AG04450 (cell line): ENCODE results near the gene PQBP1. TPM values are rescaled to one million over a fixed set of nuclear protein-coding genes. Genes with fewer than 3 reads are reported as not detected.

Experiments used
- CTCF ChIA-PET: fragments of 300-600, 350-600 bp; formaldehyde crosslinking; extraction: SDS; loops from one replicate; lab custom pipeline; 2022; ENCODE audit warnings: antibody characterized with exemption, inconsistent platforms; lab: Charles Lee
- POLR2A ChIA-PET: fragments of 350-600 bp; formaldehyde crosslinking; extraction: SDS; loops from one replicate; lab custom pipeline; 2021; ENCODE audit warnings: antibody characterized with exemption, inconsistent platforms; lab: Yijun Ruan, JAX
- DNase-seq: peaks from one replicate; pipeline ENCODE4 v3.0.0-alpha.2; 2011; ENCODE audit warnings: low read depth, low spot score
- H3K27ac ChIP-seq: one replicate; pipeline ENCODE4 v1.5.1; 2012; ENCODE audit warnings: low read depth, low read length, control low read depth
- H3K27me3 ChIP-seq: one replicate; pipeline ENCODE4 v1.6.0; 2012; ENCODE audit warnings: low read length; ENCODE audit not compliant: control insufficient read depth, insufficient read depth
- H3K4me3 ChIP-seq: 2 replicates; pipeline ENCODE4 v1.5.1; 2011; ENCODE audit warnings: mild to moderate bottlenecking, low read depth, low read length, control low read depth
- H3K9me3 ChIP-seq: 2 replicates; pipeline ENCODE4 v1.5.1; 2012; ENCODE audit warnings: low read length; ENCODE audit not compliant: control insufficient read depth, insufficient read depth
- CTCF ChIP-seq: IDR thresholded peaks from 2 replicates; pipeline ENCODE4 v1.5.1; 2011; ENCODE audit warnings: low read depth, low read length, control low read depth, inconsistent platforms
- polyA plus RNA-seq: library from polyadenylated mRNA; depleted of rRNA; stranded (reverse); fragments of >200 nt; gene quantifications from 2 replicates; pipeline ENCODE4 v1.2.3, GENCODE V29; 2011

PQBP1 gene
- polyA plus RNA-seq, 1 experiment: 49.5 TPM

- no peaks in the 10 kb centered on the region for H3K27me3 ChIP-seq
- ChIA-PET POLR2A (no interaction called here), CTCF (no interaction called here)
- H3K4me3 ChIP-seq: no peak overlapping the region
- no peaks in the 10 kb centered on the region for H3K9me3 ChIP-seq
- DNase-seq: no peak
- TF ChIP-seq CTCF: no peak
- no peak overlapping the region for H3K27ac ChIP-seq
Observed at GRCh38 chrX:48904626-48905025, 6.9 kb downstream of the PQBP1 start.

GRCh38 chrX:48905090-48905790 is 7.5 kb downstream of the PQBP1 start:
- H3K9me3 ChIP-seq: no peaks in the 10 kb centered on the region
- POLR2A ChIA-PET: no interaction called here
- DNase-seq: no peak
- H3K27me3 ChIP-seq: no peaks in the 10 kb centered on the region
- CTCF ChIA-PET: no interaction called here
- no peak for TF ChIP-seq CTCF
- no peak overlapping the region for H3K4me3 ChIP-seq
- no peak overlapping the region for H3K27ac ChIP-seq

GRCh38 chrX:48908600-48908999 is 10.9 kb downstream of the PQBP1 start:
- no peak overlapping the region for H3K27ac ChIP-seq
- CTCF ChIA-PET: no interaction called here
- no peaks in the 10 kb centered on the region for H3K9me3 ChIP-seq
- no peaks in the 10 kb centered on the region for H3K27me3 ChIP-seq
- TF ChIP-seq CTCF: no peak
- POLR2A ChIA-PET: no interaction called here
- no peak for DNase-seq
- H3K4me3 ChIP-seq: no peak overlapping the region

- no peaks in the 10 kb centered on the region for H3K27me3 ChIP-seq
- CTCF ChIA-PET: interaction anchor here (0.5 kb wide), 1 partner anchor 55 kb away, joined by 5 read pairs; no protein-coding TSS in a partner anchor
- 0 out of 2 replicates have a peak overlapping the region, but pooled peaks have one; percentile 83 for H3K4me3 ChIP-seq
- TF ChIP-seq CTCF: no peak
- H3K27ac ChIP-seq: no peak overlapping the region
- no peaks in the 10 kb centered on the region for H3K9me3 ChIP-seq
- POLR2A ChIA-PET: interaction anchor here (1.5 kb wide), 1 partner anchor 12 kb away, joined by 5 read pairs; the partner anchor contains the start of genes PQBP1 and TIMM17B
- DNase-seq: no peak
Observed at GRCh38 chrX:48909703-48910294, 12.1 kb downstream of the PQBP1 start.

GRCh38 chrX:48910926-48911411 is 13.2 kb downstream of the PQBP1 start:
- peak overlapping the region; percentile 83 for H3K4me3 ChIP-seq
- no peak for DNase-seq
- no peak for TF ChIP-seq CTCF
- no peaks in the 10 kb centered on the region for H3K27me3 ChIP-seq
- POLR2A ChIA-PET: interaction anchor here (1.1 to 1.5 kb wide), 2 partner anchors 13 kb away, joined by 5 to 11 read pairs; partner anchors contain the start of genes PQBP1 and TIMM17B
- no peaks in the 10 kb centered on the region for H3K9me3 ChIP-seq
- CTCF ChIA-PET: interaction anchor here (1.1 to 1.7 kb wide), 2 partner anchors 19 to 263 kb away, joined by 5 to 7 read pairs; no protein-coding TSS in a partner anchor
- H3K27ac ChIP-seq: peak overlapping the region; percentile 75
